ENCODE measurements around the gene LGR5. TPM values are rescaled to one million over a fixed set of nuclear protein-coding genes. Genes with fewer than 3 reads are reported as not detected.

The LGR5 gene
- total RNA-seq, 1 donor from 2014 or later, result not detected

GRCh38 chr12:71442567-71442931 lies 3.0 kb downstream of the LGR5 start:
- no peak for DNase-seq (ENCODE audit: low read depth)
- no peak for TF ChIP-seq CTCF (conservative IDR thresholded peaks at IDR 0.05; ENCODE audit: low read depth, low read length)
- H3K4me3 ChIP-seq (ENCODE audit: low read depth, low read length), result no peak overlapping the region

DNA sequence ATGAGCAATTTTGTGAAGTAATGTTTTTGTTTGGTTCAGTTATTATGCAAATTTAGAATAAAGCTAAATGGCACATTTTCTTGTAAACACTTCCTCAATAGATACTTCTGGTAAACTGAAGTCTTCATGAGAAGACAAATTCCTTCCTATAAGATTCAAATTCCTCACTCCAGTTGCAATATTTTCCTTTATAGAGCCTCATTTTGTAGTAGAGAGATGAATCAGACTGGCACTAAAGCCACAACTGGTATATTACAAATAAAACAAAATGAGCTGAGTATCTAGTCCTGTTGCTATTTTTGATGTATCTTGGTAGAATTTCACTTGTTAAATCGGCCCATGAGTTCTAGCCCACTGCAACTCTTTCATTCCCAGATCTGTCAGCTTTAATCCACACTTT lies 5.5 kb downstream of the LGR5 start:
- no peak overlapping the region for H3K4me3 ChIP-seq (ENCODE audit: low read depth, low read length)
- no peak for DNase-seq (ENCODE audit: low read depth)
- TF ChIP-seq CTCF (conservative IDR thresholded peaks at IDR 0.05; ENCODE audit: low read depth, low read length), result no peak

DNA sequence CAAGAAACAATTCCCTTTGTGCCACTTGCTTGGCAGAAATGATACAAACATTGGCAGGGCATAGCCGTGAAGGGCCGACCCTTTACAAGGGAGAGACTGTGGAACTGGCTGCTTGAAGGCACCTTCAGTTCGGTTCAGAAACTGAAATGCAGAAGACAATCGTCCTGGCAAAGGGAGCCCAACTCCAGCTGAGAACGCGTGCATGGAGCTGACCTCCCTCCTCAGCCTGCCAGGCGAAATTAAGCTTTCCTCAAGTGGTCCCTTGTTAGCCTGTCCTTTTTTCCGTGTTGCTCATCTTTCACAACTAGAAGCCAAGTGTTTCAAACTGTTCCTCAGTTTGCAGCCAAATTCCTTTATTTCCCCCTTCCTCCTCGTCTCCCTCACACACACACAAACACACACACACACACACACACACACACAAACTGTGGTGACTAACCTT lies 8.1 kb downstream of the LGR5 start:
- DNase-seq (ENCODE audit: low read depth), result no peak
- TF ChIP-seq CTCF (conservative IDR thresholded peaks at IDR 0.05; ENCODE audit: low read depth, low read length), result no peak
- H3K4me3 ChIP-seq (ENCODE audit: low read depth, low read length), result no peak overlapping the region

GRCh38 chr12:71448150-71448581 lies 8.6 kb downstream of the LGR5 start:
- no peak overlapping the region for H3K4me3 ChIP-seq (ENCODE audit: low read depth, low read length)
- TF ChIP-seq CTCF (conservative IDR thresholded peaks at IDR 0.05; ENCODE audit: low read depth, low read length), result no peak
- no peak for DNase-seq (ENCODE audit: low read depth)

GRCh38 chr12:71449373-71450070 lies 9.9 kb downstream of the LGR5 start:
- TF ChIP-seq CTCF (conservative IDR thresholded peaks at IDR 0.05; ENCODE audit: low read depth, low read length), result no peak
- no peak overlapping the region for H3K4me3 ChIP-seq (ENCODE audit: low read depth, low read length)
- no peak for DNase-seq (ENCODE audit: low read depth)

DNA sequence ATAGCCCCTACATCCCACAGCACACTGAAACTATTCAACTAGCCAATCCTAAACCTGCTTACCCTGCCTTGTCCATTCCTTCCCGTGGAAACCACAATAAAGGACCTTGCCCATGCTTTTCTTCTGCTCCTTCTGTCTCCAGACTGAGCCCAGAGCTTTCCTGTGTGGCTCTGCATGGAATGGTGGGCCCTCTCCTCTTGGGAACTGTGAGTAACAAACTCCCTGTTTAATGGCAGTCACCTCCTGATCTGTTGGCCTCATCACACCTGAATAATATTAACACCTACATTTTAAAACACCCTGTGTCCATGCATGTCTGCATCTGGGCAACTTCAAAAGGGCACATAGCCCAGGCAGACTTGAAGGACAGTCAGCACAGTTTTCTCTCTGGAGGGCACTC lies 12.4 kb downstream of the LGR5 start:
- DNase-seq (ENCODE audit: low read depth), result no peak
- H3K4me3 ChIP-seq (ENCODE audit: low read depth, low read length), result no peak overlapping the region
- no peak for TF ChIP-seq CTCF (conservative IDR thresholded peaks at IDR 0.05; ENCODE audit: low read depth, low read length)
